Measurements from ENCODE around the gene KIF19.

Gene KIF19

DNA sequence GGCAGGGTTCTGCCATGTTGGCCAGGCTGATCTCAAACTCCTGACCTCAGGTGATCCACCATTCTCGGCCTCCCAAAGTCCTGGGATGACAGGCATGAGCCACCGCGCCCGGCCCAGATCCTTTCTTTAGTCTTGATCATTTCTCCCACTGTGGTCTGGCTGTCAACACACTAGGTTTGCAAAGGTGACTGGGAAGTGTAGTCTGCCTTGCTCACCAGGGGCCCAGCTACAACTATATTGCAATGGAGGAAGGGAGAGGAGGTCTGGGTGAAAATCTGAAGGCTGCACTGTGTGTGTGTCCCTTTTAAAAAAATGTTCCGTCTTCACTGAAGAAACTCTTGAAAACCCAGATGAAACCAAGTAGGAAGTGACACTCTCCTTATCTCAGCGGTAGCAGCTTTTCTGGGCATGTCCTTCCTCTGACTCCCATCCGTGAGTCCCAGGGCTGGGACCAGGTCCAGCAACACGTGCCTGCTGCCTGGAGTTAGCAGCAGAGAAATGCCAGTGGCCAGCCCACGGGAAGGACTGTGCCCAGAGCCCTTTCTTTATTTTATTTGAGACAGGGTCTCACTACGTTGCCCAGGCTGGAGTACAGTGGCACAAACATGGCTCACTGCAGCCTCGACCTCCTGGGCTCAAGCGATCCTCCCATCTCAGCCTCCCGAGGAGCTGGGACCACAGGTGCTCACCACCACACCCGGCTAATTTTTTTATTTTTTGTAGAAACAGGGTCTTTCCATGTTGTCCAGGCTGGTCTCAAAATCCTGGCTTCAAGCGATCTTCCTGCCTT lies 17.8 kb upstream of the KIF19 start:
- no peak for DNase-seq

DNA sequence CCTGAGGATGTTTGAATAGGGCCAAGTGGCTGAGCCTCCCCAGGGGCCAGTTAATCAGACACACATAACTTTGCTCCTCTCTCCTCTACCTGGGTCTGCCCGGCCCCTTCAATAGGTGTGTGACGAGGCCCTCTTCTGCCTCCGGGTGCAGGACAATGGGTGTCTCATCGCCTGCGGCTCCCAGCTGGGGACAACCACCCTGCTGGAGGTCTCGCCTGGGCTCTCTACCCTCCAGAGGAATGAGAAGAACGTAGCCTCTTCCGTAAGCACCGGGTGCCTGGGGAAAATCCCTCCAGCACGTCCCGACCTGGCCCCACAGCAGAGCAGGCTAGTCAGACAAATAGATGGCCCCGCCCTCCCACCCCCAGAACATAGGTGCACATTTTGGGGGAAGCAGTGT lies 16.1 kb upstream of the KIF19 start:
- no peak for DNase-seq

DNA sequence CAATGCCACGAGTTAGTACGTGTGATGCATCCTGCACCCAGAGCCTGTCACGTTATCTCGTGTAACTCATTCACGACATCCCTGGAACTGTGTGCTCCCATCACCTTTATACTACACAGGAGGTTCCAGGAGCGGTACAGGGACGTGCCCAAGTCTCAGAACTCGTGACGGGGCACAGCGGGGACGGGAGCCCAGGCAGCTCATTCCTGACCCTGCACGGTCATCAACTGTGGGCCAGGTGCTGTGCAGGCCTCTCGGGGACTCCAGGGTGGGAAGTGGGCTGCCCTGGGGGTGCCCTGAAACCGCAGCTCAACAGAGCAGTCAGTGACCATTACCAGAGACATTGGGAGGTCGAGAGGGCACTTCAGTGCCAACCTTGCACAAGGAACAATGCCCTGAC lies 11.1 kb upstream of the KIF19 start:
- no peak for DNase-seq

DNA sequence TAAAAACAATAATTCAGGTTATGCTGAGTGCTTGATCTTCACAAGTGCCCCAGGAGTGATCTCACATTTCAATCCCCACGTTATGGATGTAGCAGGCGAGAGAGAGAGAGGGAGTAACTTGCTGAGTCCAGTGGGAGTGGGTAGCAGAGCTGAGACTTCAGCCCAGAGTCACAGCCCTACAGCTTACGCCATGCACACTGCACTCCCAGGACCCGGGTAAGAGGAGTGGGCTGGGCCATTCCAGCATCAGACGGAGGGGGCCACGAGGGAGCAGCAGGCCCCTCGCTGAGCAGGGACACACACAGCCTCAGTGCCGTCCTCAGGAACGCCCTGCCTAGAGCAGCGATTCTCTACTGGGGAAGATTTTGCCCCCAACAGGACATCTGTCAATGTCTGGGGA lies 9.8 kb upstream of the KIF19 start:
- no peak for DNase-seq

DNA sequence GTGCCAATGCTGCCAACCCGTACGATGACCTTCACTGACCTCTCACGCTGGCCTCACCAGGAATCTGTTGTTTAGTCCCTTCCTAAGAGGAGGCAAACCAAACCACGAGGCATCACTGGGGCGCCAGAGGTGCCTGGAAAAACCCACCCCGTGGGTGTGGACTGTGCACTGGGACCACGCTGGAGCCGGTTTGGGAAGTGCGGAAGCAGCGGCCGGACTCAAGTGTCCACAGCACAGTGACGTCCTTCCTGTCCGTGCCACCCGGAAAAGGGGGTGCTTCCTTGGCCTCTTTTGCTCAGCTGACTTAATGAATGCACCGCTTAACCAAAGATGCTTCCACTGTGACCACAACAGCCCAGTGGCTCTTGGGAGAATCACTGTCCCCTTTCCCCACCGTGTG lies 9.0 kb upstream of the KIF19 start:
- no peak for DNase-seq

DNA sequence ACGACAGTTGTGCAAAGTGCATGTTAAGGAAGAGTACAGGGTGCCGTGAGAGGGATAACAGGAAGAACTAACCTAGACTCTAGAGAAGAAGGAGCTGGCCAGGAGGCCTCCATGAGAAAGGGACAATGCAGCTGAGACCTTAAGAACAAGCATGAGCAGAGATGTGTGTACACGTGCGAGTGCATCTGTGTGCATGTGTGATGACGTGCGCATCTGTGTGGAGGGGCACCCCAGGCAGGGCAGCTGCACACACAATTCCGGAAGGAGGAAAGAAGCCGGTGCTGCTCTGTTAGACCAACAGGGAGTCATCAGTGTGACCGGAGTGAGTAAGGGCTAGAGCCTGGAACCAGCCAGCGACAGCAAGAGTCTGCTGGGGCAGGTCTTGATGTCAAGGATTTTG lies 7.6 kb upstream of the KIF19 start:
- no peak for DNase-seq

DNA sequence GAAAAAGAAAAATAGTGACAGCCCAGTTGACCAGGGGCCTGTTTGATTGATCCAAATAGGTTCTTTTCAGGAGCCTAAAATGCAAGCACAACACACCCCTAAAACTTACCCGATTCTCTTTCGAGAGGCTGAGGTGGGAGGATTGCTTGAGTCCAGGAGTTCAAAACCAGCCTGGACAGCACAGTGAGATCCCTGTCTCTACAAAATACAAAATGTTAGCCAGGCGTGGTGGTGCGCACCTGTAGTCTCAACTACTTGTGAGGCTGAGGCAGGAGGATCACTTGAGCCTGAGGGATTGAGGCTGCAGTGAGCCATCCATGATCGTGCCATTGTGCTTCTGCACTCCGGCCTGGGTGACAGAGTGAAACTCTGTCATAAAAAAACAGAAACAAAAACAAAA lies 1.5 kb upstream of the KIF19 start:
- DNase-seq, result no peak

DNA sequence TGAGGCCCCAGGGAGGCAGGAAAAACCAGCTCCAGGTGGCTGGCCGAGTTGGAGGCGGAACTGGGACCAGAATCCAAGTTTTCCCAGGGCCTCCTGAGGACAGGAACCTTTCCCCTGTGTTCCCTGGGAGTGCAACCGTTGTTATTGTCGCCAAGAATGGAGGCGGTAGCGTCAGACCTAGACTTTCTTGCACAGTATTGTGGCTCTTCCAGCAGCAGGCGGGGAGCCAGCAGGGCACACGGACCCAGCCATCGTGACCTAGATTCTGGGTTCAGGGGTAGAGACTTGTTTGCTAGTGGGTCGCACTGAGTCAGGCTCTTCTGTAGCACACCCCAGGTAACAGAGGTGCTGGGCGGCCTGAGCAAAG lies 667 bp upstream of the KIF19 start:
- no peak for DNase-seq

DNA sequence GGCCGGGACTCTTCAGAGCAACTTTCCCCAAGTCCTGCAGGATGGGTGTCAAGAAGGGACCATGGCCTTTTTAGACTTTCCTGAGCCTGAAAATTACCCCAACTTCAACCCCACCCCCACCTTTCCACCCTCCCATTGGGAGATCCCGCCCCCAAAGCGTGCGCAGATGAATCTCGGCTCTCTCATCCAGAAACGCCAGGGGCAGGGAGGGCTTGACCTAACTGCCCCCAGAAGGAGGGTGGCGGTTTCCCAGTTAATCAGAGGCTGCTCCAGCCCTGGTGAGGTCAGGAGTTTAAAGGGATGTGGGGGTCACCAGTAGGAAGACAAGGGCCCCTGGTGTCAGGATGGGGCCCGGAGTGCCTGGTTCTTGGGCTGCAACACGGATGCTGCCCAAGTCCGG lies 480 bp downstream of the KIF19 start:
- DNase-seq, result no peak

DNA sequence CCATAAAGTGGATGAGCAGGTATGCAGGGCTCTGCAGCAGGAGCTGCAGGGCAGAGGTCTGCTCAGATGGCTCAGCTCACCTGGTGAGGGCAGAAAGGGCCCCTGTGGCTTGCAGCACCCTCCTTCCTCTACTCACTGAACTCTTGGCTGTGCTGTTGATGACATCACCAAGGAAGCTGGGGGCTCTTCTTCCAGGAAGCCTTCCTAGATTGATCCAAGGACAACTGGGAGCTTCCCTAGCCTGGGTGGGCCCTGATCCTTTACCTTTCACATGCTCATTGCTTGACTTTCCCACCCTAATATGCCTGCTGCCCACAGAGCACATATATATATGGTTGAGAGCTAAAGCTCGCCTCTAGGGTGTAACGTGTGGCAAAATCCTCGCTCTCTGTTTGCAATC lies 2.5 kb downstream of the KIF19 start:
- DNase-seq, result no peak

DNA sequence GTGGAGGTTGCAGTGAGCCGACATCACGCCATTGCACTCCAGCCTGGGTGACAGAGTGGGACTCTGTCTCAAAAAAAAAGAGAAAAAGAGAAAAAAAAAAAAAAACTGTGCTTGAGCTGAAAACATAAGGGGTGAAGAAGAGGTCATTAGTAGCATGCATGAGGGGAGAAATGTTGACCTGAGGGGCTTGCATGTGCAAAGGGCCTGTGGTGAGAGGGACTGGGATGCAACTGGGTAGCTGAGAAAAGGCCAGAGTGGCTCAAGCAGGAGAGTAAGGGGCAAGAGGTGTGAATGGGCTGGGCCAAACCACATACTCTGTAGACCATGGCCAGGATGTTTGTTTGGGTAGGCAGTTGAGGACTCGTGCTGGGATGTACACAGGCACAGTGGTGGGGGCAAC lies 3.4 kb downstream of the KIF19 start:
- no peak for DNase-seq

DNA sequence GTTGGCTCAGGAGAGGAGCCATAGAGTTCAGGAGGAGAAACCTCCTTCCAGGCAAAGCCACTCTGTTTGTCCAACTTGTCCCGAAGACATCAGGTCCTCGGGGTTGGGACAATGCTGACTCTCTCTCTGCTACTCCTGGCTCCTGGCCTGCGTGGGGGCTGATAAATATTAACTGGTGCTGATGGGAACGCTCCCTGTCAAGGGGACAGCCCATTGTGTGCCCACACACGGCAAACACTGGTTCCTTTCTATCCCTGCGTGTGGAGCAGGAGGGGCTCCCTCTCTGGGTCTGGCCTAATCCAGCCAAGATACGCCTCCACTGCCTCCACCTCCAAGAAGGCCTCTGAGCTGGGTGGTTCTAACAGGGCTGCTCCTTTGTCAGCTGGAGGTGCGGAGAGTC lies 4.4 kb downstream of the KIF19 start:
- no peak for DNase-seq

DNA sequence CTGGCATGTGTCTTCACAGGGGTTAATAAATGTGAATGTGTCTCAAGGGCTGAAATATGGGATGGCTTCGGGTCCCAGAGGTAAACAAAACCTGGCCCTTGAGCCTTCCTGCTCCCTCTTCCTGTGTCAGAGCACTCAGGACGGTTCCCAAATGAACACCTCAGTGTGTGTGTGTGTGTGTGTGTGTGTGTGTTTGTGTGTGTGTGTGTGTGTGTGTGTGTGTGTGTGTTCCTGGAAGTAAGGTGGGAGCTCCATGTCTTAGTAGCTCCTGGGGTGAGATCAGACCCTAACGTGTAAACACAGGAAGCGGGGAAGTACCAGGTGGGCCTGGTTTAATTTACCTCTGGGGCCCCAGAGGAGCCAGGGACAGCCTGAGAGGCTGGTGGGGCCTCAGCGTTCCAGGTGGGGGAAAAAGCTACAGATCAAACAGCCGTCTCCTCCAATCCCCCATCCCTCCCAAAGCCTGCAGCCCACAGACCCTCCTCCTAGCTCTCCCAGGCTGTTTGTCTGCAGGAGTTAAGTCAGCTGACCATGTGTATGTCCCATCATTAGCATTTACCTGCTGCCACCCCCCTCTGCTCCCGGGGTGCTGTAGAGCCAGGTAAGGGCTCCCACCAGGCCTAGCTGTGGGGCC lies 6.1 kb downstream of the KIF19 start:
- no peak for DNase-seq

DNA sequence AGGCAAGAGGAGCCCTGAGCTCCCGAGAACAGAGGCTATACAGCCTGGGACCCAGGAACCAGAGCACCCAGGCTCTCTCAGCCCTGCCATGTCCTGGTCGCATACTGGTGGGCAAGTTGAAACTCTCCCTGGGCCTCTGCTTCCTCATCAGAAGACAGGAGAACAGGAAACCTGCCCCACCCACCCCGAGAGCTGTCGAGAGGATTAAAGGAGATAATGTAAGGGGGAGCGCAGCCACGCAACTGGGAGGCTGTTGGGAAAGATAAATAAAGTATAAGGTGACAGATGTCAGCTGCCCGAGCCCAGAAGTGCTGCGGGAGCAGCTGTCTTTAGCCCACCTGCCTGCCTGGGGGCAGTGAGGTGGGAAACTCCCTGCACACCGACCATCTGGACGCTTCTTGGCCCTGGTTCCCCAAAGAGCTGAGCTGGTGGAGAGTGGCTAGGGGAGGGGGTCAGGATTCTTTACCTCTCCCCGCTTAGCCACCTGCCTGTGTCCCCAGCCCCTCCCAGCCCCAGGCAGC lies 6.8 kb downstream of the KIF19 start:
- no peak for DNase-seq

DNA sequence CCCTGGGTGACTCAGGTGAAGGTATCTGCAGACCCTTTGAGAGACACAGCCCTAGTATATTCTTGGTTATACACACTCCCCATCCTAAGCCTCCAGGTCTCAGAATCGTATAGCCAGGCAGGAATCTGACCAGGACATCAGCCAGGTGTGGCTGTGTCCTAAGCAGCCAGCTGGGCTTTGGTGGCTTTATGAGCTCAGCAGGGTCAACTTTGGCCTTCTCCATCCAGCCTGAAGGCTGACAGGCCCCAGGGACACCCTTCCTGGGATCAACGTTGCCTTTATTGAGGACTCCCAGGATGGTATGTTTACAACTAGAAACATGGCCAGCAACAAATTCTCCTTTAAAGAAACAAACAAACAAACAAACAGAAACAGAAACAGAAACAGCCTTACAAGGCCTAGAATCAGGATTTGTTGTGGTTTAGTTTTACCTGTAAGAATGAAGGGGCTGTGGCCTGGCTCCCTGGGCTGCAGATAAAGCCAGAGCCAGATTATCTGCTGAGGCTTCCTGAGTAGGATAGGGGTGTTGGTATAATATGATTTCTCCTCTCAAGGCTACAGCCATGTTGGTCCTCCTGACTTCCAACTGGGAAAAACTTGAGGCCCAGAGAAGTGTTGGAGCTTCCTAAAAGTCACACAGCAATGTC lies 8.5 kb downstream of the KIF19 start:
- DNase-seq, result no peak

DNA sequence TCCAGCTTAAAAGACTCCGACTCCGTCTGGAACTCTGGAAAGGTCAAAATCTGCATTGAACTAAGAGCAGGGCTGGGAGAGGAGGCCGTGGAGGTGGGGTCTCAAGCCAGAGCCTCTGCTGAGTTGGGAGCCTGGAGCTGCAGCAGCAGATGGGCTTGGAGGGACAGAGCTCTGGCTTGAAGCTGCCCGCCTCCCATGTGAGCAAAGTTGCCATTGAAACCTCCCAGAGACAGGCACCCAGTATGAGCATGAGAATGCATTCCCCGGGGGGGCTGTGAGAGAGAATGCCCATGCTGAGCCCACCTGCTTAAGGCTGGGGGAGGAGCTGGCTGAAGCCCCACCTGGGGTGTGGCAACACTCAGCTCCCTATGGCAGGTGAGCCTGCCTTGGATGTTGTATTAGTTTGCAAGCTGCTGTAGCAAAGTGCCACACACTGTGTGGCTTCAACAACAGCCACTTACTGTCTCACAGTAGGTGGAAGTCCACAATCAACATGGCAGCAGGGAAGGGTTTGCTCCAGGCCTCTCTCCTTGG lies 9.6 kb downstream of the KIF19 start:
- DNase-seq, result no peak

DNA sequence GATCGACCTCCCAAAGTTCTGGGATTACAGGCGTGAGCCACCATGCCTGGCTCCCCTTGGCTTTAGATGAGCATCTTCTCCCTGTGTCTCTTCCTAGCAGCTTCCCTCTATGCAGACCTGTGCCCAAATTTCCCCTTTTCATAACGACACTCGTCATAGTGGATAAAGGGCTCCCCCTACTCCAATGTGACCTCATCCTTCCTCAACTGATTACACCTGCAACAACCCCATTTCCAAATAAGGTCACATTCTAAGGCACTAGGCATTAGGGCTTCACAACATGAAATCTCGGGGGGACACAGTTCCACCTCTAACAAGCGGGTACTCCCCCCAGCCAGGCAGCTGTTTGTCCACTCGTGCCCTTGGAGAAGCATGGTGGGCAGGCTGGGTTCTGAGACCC lies 10.3 kb downstream of the KIF19 start:
- no peak for DNase-seq

DNA sequence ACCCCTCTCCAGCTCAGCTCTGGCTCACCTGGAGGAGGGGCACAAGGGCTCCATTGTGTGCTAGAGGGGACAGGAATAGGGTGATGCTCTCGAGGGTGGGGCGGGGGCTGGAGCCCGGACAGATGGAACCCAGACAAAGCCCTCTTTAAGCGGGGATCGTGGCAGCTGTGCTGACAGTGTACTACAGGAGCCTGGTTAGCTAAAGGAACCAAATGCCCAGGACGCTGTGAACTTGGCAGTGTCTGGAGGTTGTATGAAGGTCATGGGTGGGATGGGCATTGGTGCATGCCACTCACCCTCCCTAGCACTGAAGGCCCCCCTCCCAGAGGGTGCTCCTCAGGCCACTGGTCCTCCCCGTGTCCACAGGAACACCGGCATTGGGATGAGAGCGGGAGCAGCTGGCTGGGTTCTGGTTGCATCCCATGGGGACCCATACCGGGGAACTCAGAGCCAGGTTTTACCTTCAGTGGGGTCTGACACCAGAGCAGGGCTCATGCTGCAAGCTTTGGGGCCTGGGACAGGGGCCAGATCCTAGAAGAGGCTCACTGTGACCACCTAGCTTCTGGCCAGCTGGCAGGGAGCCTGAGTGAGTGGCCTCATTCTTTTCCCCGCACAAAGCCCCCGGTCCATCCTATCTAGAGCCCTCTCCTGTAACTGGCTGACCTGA lies 11.9 kb downstream of the KIF19 start:
- no peak for DNase-seq

DNA sequence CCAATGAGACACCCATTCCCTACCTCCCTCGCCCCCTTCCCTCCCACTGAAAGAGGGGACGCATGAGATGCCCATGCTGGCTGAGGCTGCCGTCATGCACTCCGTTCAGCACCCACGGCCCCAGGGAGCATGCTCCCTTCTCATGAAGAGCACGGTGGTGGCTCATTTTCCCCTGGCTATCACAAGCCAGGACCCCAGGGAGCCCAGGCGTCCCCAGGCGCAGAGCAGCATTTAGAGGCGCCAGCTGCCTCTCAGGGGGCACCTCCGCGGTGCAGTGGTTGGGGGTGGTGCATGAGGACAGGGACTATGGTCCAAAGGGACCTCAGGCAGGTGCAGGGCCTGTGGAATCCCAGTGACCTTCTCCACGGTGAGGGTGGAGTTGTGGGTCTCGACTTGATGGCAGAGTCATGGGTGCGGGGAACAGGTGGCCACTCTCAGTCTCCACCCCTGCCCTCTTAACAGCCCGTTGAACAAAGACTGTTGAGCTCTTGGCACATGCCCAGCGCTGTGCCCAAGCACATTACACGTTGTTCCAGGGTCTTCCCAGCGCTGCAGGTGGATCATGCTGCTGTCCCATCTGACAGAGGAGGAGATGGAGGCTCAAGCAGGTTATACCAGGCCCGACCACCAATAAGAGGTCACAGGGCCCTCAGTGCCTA lies 13.6 kb downstream of the KIF19 start:
- DNase-seq, result no peak

DNA sequence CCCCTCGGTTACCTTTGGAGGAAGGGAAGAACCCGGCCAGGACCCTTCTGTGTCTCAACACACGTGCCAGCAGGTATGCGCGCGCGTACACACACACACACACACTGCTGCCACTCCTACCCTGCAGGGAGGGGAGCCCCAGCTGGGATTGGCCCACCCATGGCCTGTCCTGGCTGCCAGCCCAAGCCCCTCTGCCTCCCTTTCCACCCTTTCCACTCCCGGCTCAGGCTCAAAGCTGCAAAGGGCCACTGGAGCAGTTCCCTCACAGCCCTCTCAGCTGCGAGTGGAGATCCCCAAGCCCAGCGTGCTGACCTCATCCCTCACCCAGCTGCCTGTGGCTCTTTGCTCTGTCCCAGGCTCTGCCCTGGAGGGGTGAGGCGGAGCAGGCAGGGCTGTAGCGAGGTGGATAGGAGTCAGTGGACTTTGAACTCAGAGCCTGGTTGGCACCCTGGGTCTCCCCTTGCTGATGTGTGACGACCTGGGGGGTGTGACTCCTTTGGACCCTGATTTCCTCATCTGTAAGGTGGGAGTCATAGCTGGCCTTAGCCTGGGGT lies 14.5 kb downstream of the KIF19 start:
- no peak for DNase-seq

DNA sequence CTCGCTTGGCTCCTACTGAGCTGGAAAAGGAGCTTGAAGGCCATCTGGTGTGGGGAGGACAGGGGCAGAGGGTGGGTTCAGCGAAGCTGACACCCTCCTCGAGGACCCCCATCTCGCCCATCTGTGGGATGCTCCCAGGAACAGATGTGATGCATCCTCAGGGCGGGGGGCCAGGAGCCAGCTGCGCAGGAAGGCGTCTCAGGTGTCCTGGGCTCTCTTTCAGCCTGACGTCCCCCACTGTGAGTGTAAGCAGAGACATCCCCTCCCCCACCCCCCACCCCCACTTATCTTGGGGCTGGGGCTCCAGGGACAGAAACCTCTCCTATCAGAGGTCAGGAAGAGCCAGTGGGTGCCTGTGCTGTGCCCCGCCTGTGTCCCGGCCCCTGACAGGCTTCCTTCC lies 16.2 kb downstream of the KIF19 start:
- no peak for DNase-seq

DNA sequence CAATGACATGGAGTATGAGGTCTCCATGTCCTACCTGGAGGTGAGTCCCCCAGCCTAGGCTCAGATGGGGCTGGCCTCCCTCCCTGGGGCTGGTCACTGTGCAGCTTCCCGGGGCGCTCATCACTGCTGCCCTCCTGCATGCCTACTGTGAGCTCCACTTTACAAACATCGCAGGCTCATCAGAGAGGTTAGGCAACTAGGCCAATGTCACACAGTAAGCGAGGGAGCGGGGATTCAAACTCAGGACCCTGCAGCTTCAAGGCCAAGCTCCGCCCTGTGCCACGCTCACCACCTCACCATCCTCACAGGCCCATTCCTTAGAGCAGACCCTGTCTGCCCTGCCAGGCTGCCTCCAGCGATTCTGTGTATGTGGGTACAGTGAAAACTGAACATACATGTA lies 17.1 kb downstream of the KIF19 start:
- DNase-seq, result no peak

Measured in NCI-H1930 (cell line).